K562 (cell line): ENCODE results near the gene NAXE. TPM values are rescaled to one million over a fixed set of nuclear protein-coding genes. Genes with fewer than 3 reads are reported as not detected.
A peak's percentile ranks its signal among the peaks of the same experiment; 100 is the strongest.

ENCODE experiments used
- ATAC-seq: fragments of 200-7000 bp; cut with Tn5 transposase; 3 replicates; pipeline ENCODE4 v1.9.1; 2020; ENCODE audit warnings: moderate library complexity
- BruUV-seq: library from RNA; stranded (reverse); fragments of 400-500 nt; replicated peaks from 2 replicates; lab custom pipeline; 2021; lab: Mats Ljungman, UMichigan
- CTCF ChIA-PET: fragments of 300-600 bp; formaldehyde crosslinking; extraction: SDS; loops from one replicate; lab custom pipeline; 2021; ENCODE audit warnings: low intra/inter-chr PET ratio; lab: Yijun Ruan, JAX
- POLR2A ChIA-PET: fragments of 300-600, 350-650 bp; sonication (Branson Sonifier 250); formaldehyde crosslinking; extraction: SDS; loops from one replicate; lab custom pipeline; 2021; ENCODE audit warnings: antibody characterized with exemption, inconsistent platforms; lab: Yijun Ruan, JAX
- DNase-seq, 4 experiments: peaks; one replicate each; pipeline versions ENCODE4 v3.0.0 to v3.0.0-alpha.2; 2011 to 2018; ENCODE audit warnings: low spot score in 3 of 4, mixed read lengths in 3 of 4; ENCODE audit errors: extremely low read depth in 1 of 4
- FAIRE-seq: peaks from 2 replicates; lab custom pipeline; 2011; peaks lifted over from hg19 to GRCh38; lab: Jason Lieb, UNC
- H2AFZ ChIP-seq: 2 replicates; pipeline ENCODE4 v1.6.0; 2011; ENCODE audit warnings: low read depth, low read length, control low read depth, inconsistent platforms
- H3K27ac ChIP-seq: fragments of 200-600 bp; 3 replicates; pipeline ENCODE4 v1.8.0; 2011; ENCODE audit warnings: low read depth, mild to moderate bottlenecking, control low read depth, inconsistent platforms, low read length, moderate library complexity, mixed read lengths; ENCODE audit errors: extremely low read depth
- H3K27me3 ChIP-seq, 2 experiments: fragments of 300-600 bp in 1 of 2; 2 replicates in 1 of 2; 3 replicates in 1 of 2; pipeline versions ENCODE4 v1.6.0 to v1.8.0; 2011; ENCODE audit warnings: inconsistent platforms in 2 of 2, low read length in 2 of 2, mild to moderate bottlenecking in 1 of 2, mixed read lengths in 1 of 2, moderate library complexity in 1 of 2; ENCODE audit not compliant: control insufficient read depth in 2 of 2, insufficient read depth in 2 of 2
- H3K36me3 ChIP-seq: fragments of 300-600 bp; 3 replicates; pipeline ENCODE4 v1.8.0; 2011; ENCODE audit warnings: mild to moderate bottlenecking, low read length, inconsistent platforms; ENCODE audit not compliant: control insufficient read depth, insufficient read depth
- H3K4me1 ChIP-seq, 2 experiments: fragments of 200-600 bp in 1 of 2; replicated peaks in 1 of 2; 2 replicates in 1 of 2; 3 replicates in 1 of 2; pipeline versions ENCODE4 v1.5.1 to v1.8.0; 2011; ENCODE audit warnings: inconsistent platforms in 2 of 2, low read length in 2 of 2, mild to moderate bottlenecking in 1 of 2, mixed read lengths in 1 of 2, moderate library complexity in 1 of 2; ENCODE audit not compliant: control insufficient read depth in 2 of 2, insufficient read depth in 2 of 2
- H3K4me2 ChIP-seq: 2 replicates; pipeline ENCODE4 v1.6.1; 2011; ENCODE audit warnings: low read length, control low read depth, inconsistent platforms, mixed read lengths; ENCODE audit not compliant: insufficient read depth
- H3K4me3 ChIP-seq: fragments of 200-600 bp; sonication (generic), shearing (Covaris generic); 2 replicates; pipeline ENCODE4 v1.5.1; 2016; ENCODE audit warnings: control low read depth, inconsistent platforms
- H3K79me2 ChIP-seq: fragments of 200-600 bp; 3 replicates; pipeline ENCODE4 v1.8.0; 2011; ENCODE audit warnings: low read length, inconsistent platforms; ENCODE audit not compliant: control insufficient read depth, insufficient read depth
- H3K9ac ChIP-seq, 2 experiments: 2 replicates each; pipeline versions ENCODE4 v1.6.0 to v1.6.1; 2011; ENCODE audit warnings: low read depth in 2 of 2, low read length in 2 of 2, control low read depth in 1 of 2, inconsistent platforms in 1 of 2, mild to moderate bottlenecking in 1 of 2, mixed read lengths in 1 of 2; ENCODE audit not compliant: insufficient read depth in 1 of 2
- H3K9me1 ChIP-seq: one replicate; pipeline ENCODE4 v1.6.0; 2011; ENCODE audit warnings: inconsistent platforms, mild to moderate bottlenecking, low read length, moderate library complexity; ENCODE audit not compliant: control insufficient read depth, insufficient read depth
- H3K9me3 ChIP-seq: replicated peaks from 2 replicates; pipeline ENCODE4 v1.5.1; 2011; ENCODE audit warnings: low read depth, low read length, inconsistent platforms; ENCODE audit not compliant: control insufficient read depth, insufficient read depth
- H4K20me1 ChIP-seq: replicated peaks from 2 replicates; pipeline ENCODE4 v1.6.1; 2011; ENCODE audit warnings: low read length, inconsistent platforms, mixed read lengths; ENCODE audit not compliant: control insufficient read depth, insufficient read depth
- EGR1 ChIP-seq: fragments of 450-650 bp; conservative IDR thresholded peaks from 2 replicates; pipeline ENCODE4 v1.6.1; 2017; ENCODE audit warnings: mild to moderate bottlenecking
- EP400 ChIP-seq: fragments of 450-650 bp; IDR thresholded peaks from 2 replicates; pipeline ENCODE4 v1.6.1; 2017; ENCODE audit warnings: antibody characterized with exemption, mild to moderate bottlenecking, moderate library complexity
- MBD2 ChIP-seq: sonication (generic); IDR thresholded peaks from 2 replicates; pipeline ENCODE4 v1.6.1; 2016; ENCODE audit warnings: low read depth, borderline replicate concordance
- NELFE ChIP-seq: IDR thresholded peaks from 2 replicates; pipeline ENCODE4 v1.6.1; 2011; ENCODE audit warnings: mild to moderate bottlenecking; ENCODE audit not compliant: insufficient read depth, insufficient read length
- POLR2G ChIP-seq: fragments of 200-400 bp; formaldehyde crosslinking; IDR thresholded peaks from 2 replicates; pipeline ENCODE4 v1.6.1; 2017; ENCODE audit warnings: low read depth, mild to moderate bottlenecking, antibody characterized with exemption, low read length, moderate library complexity
- SIN3B ChIP-seq: fragments of 450-650 bp; IDR thresholded peaks from 2 replicates; pipeline ENCODE4 v1.6.1; 2017; ENCODE audit warnings: low read depth, mild to moderate bottlenecking, moderate library complexity
- TOE1 ChIP-seq, 2 experiments: fragments of 450-650 bp in 1 of 2; sonication (generic) in 1 of 2; formaldehyde crosslinking in 1 of 2; IDR thresholded peaks; 2 replicates each; pipeline versions ENCODE4 v1.7.1 to v1.8.0; 2016 to 2022; ENCODE audit warnings: borderline replicate concordance in 2 of 2, mild to moderate bottlenecking in 2 of 2, antibody characterized with exemption in 1 of 2, inconsistent platforms in 1 of 2, low read depth in 1 of 2, missing genetic modification reagents in 1 of 2, moderate library complexity in 1 of 2
- ZFP1 ChIP-seq: fragments of 450-650 bp; formaldehyde crosslinking; IDR thresholded peaks from 2 replicates; pipeline ENCODE4 v1.4.0; 2020; ENCODE audit warnings: mild to moderate bottlenecking, mixed read lengths
- ZNF165 ChIP-seq: fragments of 250-450 bp; sonication (Bioruptor Pico); IDR thresholded peaks from 2 replicates; pipeline ENCODE4 v1.4.0; 2020; ENCODE audit warnings: borderline replicate concordance
- WGBS: fragments of 100-300 bp; shearing (Covaris generic); methylation state at CpG from one replicate; pipeline ENCODE4 v1.1.6; 2016; ENCODE audit warnings: low coverage, mixed read lengths; ENCODE audit not compliant: insufficient coverage; ENCODE audit errors: missing lambda C conversion rate; 5-methylcytosine and 5-hydroxymethylcytosine counted together
- in situ Hi-C: fragments of 300-500 bp; cut with MboI; formaldehyde crosslinking; loops from 4 replicates; pipeline ENCODE4 v1.15.0; 2018; ENCODE audit warnings: inconsistent platforms, mixed read lengths
- intact Hi-C: fragments of 100-400 bp; cut with micrococcal nuclease; formaldehyde crosslinking; loops from 2 replicates; pipeline ENCODE4 v1.14.2; 2022
- polyA plus RNA-seq, 8 experiments: library from polyadenylated mRNA; depleted of rRNA in 4 of 8; stranded (reverse) in 5 of 8; unstranded in 3 of 8; fragments of >200 nt; fragmentation: Nextera tagmentation in 2 of 8; fragmentation: Illumina TruSeq in 1 of 8; extraction: Ambion mirVana in 2 of 8; extraction: Trizol in 1 of 8; gene quantifications; 2 replicates each; pipeline versions ENCODE4 v1.2.1 to v1.2.3, GENCODE V29; 2011 to 2014; ENCODE audit warnings: inconsistent platforms in 1 of 8, missing spikeins in 1 of 8
- total RNA-seq, 7 experiments: library from RNA; depleted of rRNA in 6 of 7; stranded (reverse); fragments of >200 nt in 6 of 7; fragmentation: Illumina TruSeq in 2 of 7; extraction: Trizol in 2 of 7; gene quantifications; 2 replicates each; pipeline versions ENCODE4 v1.2.1 to v1.2.3, GENCODE V29; 2011 to 2021; ENCODE audit warnings: low replicate concordance in 1 of 7
- TF ChIP-seq, protein P1 (sequence below): fragments of 250-450 bp; sonication (Bioruptor Pico); IDR thresholded peaks from 2 replicates; pipeline ENCODE4 v1.5.0; 2020; ENCODE audit warnings: mild to moderate bottlenecking, borderline replicate concordance
- TF ChIP-seq, protein P2 (sequence below): fragments of 250-450 bp; sonication (Bioruptor Pico); IDR thresholded peaks from 2 replicates; pipeline ENCODE4 v1.5.0; 2021
- TF ChIP-seq, protein P3 (sequence below), 2 experiments: fragments of 450-650 bp in 1 of 2; sonication (generic) in 1 of 2; formaldehyde crosslinking in 1 of 2; IDR thresholded peaks in 1 of 2; conservative IDR thresholded peaks in 1 of 2; 2 replicates each; pipeline versions ENCODE4 v1.6.1 to v1.8.1; 2016 to 2023; ENCODE audit warnings: mild to moderate bottlenecking in 2 of 2, moderate library complexity in 2 of 2, inconsistent platforms in 1 of 2, missing genetic modification reagents in 1 of 2
- TF ChIP-seq, protein P4 (sequence below): IDR thresholded peaks from 3 replicates; pipeline ENCODE4 v1.6.1; 2011; ENCODE audit warnings: borderline replicate concordance, mild to moderate bottlenecking; ENCODE audit not compliant: insufficient read length, insufficient read depth

NAXE gene
- total and polyA plus RNA-seq, 9 of the 15 experiments (the other 6 are each of a cell fraction or from before 2014, with no cell fraction given): 27.3 to 137 (median 90.0) TPM

DNA sequence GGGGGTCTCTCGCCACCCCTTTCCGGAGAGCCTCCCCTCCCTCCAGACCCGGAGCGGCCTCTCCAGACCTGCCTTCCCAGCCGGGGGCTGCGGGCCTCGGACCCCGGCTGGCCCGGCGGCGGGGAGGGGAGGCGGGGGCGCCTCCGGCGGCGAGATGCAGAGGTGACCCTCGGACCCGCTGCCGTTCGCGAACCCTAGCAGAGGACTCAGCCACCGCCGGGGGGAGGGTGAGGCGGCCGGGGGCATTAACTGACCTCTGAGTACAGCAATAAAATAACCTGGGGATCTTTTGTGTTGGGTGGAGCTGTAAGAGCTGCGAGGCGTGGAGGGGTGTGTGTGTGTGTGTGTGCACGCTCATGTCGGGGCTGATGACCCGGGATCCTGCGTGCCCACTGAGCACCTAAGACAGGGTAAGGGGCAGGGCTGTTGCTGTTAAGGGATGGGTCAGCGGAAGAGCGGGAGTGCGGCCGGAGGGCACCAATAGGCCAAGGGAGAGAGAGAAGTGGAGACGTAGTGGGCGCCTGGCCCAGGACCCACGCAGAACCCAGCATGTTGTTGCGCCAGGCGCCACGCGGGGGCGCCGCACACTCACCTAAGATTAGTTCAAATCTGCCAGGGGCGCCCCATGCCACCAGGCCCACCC is 34.0 kb downstream of the NAXE start (continued):
- TF ChIP-seq, protein P1, sequence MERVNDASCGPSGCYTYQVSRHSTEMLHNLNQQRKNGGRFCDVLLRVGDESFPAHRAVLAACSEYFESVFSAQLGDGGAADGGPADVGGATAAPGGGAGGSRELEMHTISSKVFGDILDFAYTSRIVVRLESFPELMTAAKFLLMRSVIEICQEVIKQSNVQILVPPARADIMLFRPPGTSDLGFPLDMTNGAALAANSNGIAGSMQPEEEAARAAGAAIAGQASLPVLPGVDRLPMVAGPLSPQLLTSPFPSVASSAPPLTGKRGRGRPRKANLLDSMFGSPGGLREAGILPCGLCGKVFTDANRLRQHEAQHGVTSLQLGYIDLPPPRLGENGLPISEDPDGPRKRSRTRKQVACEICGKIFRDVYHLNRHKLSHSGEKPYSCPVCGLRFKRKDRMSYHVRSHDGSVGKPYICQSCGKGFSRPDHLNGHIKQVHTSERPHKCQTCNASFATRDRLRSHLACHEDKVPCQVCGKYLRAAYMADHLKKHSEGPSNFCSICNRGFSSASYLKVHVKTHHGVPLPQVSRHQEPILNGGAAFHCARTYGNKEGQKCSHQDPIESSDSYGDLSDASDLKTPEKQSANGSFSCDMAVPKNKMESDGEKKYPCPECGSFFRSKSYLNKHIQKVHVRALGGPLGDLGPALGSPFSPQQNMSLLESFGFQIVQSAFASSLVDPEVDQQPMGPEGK (CRISPR knock-in tag): no peak
- peak; percentile 22; the same call in 1 of the 2 replicates for TF ChIP-seq POLR2G

DNA sequence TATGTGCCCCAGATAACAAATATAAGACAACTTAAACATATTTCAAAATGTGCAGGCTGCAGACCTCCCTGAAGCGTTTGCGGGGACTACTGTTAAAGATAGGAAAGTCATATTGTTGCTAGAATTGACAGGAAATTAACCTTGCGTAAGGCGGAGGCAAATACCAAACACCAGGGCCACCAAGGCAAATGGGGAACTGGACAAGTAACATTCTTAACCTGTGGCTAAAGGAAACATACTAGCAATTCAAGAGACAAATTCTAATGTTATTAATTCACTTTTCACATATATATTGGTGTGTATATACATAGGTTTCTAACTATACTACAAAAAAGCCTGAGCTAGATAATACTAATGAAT is 34.5 kb downstream of the NAXE start:
- Histone ChIP-seq H3K4me1 (peaks cover 3 to 25% of the 10 kb centered on the region in 2 experiments; a peak in 4 of 5 replicates), H4K20me1 (peaks cover 4% of the 10 kb centered on the region; the same call in 1 of the 2 replicates), H3K9ac (no peak overlapping the region; a peak in 1 of 4 replicates), H3K9me3 (no peaks in the 10 kb centered on the region), H3K79me2 (no peaks in the 10 kb centered on the region), H3K9me1 (no peaks in the 10 kb centered on the region), H2AFZ (no peak overlapping the region), H3K27ac (no peak overlapping the region), H3K27me3 (peaks cover 3 to 4% of the 10 kb centered on the region in 2 experiments; a peak in 3 of 5 replicates), H3K36me3 (no peaks in the 10 kb centered on the region), H3K4me3 (no peak overlapping the region), H3K4me2 (peak overlapping the region; percentile 85; the same call in 1 of the 2 replicates)
- CTCF ChIA-PET: interaction anchor here (0.6 to 4.0 kb wide), 9 partner anchors 26 to 293 kb away, joined by 3 to 58 read pairs (median 4); partner anchors contain the start of genes CRABP2 and NES
- no TSS peak for BruUV-seq
- no peak for FAIRE-seq
- no peak for DNase-seq
- POLR2A ChIA-PET: no interaction called here
- intact Hi-C loops (loop anchor here (5.0 kb wide), 1 partner anchor 101 kb away; the partner anchor contains the start of genes ISG20L2 and METTL25B), in situ Hi-C loops (no loop called here)
- 49% methylated on average over 4 of the region's 4 CpGs for WGBS
- ATAC-seq: no peak
- TF ChIP-seq, protein P2, sequence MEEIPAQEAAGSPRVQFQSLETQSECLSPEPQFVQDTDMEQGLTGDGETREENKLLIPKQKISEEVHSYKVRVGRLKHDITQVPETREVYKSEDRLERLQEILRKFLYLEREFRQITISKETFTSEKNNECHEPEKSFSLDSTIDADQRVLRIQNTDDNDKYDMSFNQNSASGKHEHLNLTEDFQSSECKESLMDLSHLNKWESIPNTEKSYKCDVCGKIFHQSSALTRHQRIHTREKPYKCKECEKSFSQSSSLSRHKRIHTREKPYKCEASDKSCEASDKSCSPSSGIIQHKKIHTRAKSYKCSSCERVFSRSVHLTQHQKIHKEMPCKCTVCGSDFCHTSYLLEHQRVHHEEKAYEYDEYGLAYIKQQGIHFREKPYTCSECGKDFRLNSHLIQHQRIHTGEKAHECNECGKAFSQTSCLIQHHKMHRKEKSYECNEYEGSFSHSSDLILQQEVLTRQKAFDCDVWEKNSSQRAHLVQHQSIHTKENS: no peak
- TF ChIP-seq MBD2: no peak
- TF ChIP-seq EGR1: no peak
- TF ChIP-seq SIN3B: 0 out of 2 replicates have a peak, but pooled peaks have one; percentile 14
- no peak for TF ChIP-seq EP400
- no peak for TF ChIP-seq NELFE
- TF ChIP-seq ZNF165 (CRISPR knock-in tag): no peak
- TF ChIP-seq TOE1 (IDR thresholded peaks at IDR 0.05; ENCODE audit: borderline replicate concordance): no peak
- no peak for TF ChIP-seq TOE1 (CRISPR knock-in tag; IDR thresholded peaks at IDR 0.05; ENCODE audit: borderline replicate concordance, low read depth)
- TF ChIP-seq, protein P3, sequence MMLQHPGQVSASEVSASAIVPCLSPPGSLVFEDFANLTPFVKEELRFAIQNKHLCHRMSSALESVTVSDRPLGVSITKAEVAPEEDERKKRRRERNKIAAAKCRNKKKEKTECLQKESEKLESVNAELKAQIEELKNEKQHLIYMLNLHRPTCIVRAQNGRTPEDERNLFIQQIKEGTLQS (IDR thresholded peaks at IDR 0.05): no peak
- TF ChIP-seq, protein P3 (CRISPR knock-in tag; conservative IDR thresholded peaks at IDR 0.05): peak; percentile 52; the same call in 1 of the 2 replicates
- no peak for TF ChIP-seq ZFP1 (CRISPR knock-in tag)
- TF ChIP-seq, protein P4, sequence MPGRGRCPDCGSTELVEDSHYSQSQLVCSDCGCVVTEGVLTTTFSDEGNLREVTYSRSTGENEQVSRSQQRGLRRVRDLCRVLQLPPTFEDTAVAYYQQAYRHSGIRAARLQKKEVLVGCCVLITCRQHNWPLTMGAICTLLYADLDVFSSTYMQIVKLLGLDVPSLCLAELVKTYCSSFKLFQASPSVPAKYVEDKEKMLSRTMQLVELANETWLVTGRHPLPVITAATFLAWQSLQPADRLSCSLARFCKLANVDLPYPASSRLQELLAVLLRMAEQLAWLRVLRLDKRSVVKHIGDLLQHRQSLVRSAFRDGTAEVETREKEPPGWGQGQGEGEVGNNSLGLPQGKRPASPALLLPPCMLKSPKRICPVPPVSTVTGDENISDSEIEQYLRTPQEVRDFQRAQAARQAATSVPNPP: no peak
